A549 (cell line): ENCODE data around the gene STIM2. TPM values are rescaled to one million over a fixed set of nuclear protein-coding genes. Genes with fewer than 3 reads are reported as not detected.

ENCODE experiments used
- ATAC-seq, 2 experiments: fragments of 200-7000 bp in 1 of 2; fragments of >200 bp in 1 of 2; cut with Nextera tagmentation in 1 of 2; cut with Tn5 transposase in 1 of 2; 3 replicates each; pipeline versions ENCODE4 v1.8.0 to v1.9.1; 2018 to 2020; ENCODE audit warnings: mild to moderate bottlenecking in 1 of 2, moderate library complexity in 1 of 2
- CTCF ChIA-PET: fragments of 300-600 bp; sonication (Branson Sonifier 250); formaldehyde crosslinking; extraction: SDS; loops from one replicate; lab custom pipeline; 2021; ENCODE audit warnings: antibody characterized with exemption, inconsistent platforms; lab: Yijun Ruan, JAX
- POLR2A ChIA-PET: fragments of 350-600 bp; formaldehyde crosslinking; extraction: SDS; loops from one replicate; lab custom pipeline; 2021; ENCODE audit warnings: antibody characterized with exemption, inconsistent platforms; lab: Yijun Ruan, JAX
- DNase-seq, 2 experiments: peaks; one replicate each; pipeline versions ENCODE4 v3.0.0 to v3.0.0-alpha.2; 2011 to 2016; ENCODE audit warnings: low read depth in 1 of 2, low spot score in 1 of 2
- FAIRE-seq: peaks from 2 replicates; lab custom pipeline; 2011; peaks lifted over from hg19 to GRCh38; lab: Jason Lieb, UNC
- H3K27ac ChIP-seq, 2 experiments: fragments of >200 bp; sonication (Bioruptor Twin); formaldehyde crosslinking; 3 replicates each; pipeline ENCODE4 v1.5.1; 2016 to 2017
- H3K4me1 ChIP-seq: fragments of >200 bp; sonication (Bioruptor Twin); formaldehyde crosslinking; 3 replicates; pipeline ENCODE4 v1.6.1; 2016
- H3K4me2 ChIP-seq: fragments of >200 bp; sonication (Bioruptor Twin); formaldehyde crosslinking; 3 replicates; pipeline ENCODE4 v1.6.1; 2016
- H3K4me3 ChIP-seq: fragments of >200 bp; sonication (Bioruptor Twin); formaldehyde crosslinking; 3 replicates; pipeline ENCODE4 v1.5.1; 2016
- H3K9me3 ChIP-seq: fragments of >200 bp; sonication (Bioruptor Twin); formaldehyde crosslinking; 3 replicates; pipeline ENCODE4 v1.6.1; 2016
- CBX2 ChIP-seq: fragments of 200-600 bp; sonication (generic); IDR thresholded peaks from 2 replicates; pipeline ENCODE4 v1.6.1; 2016; ENCODE audit warnings: low read depth, mild to moderate bottlenecking, borderline replicate concordance
- CHD4 ChIP-seq: fragments of 200-600 bp; sonication (generic); IDR thresholded peaks from 2 replicates; pipeline ENCODE4 v1.6.1; 2016; ENCODE audit warnings: antibody characterized with exemption, mild to moderate bottlenecking, borderline replicate concordance
- EP300 ChIP-seq, 2 experiments: fragments of >200 bp; sonication (Bioruptor Twin); formaldehyde crosslinking; IDR thresholded peaks; 2 replicates in 1 of 2; 3 replicates in 1 of 2; pipeline ENCODE4 v1.6.1; 2016 to 2017
- FOSB ChIP-seq: fragments of 250-450 bp; sonication (Bioruptor Pico); IDR thresholded peaks from 2 replicates; pipeline ENCODE4 v1.5.0; 2020; ENCODE audit warnings: mild to moderate bottlenecking, moderate library complexity
- FOSL2 ChIP-seq, 2 experiments: fragments of 450-650 bp in 1 of 2; fragments of >200 bp in 1 of 2; sonication (Bioruptor Twin) in 1 of 2; formaldehyde crosslinking; IDR thresholded peaks; 2 replicates each; pipeline versions ENCODE4 v1.5.0 to v1.6.1; 2016 to 2020; ENCODE audit warnings: mild to moderate bottlenecking in 1 of 2, moderate library complexity in 1 of 2
- FOXS1 ChIP-seq: fragments of 250-450 bp; sonication (Bioruptor Pico); IDR thresholded peaks from 2 replicates; pipeline ENCODE4 v1.5.0; 2020; ENCODE audit warnings: mild to moderate bottlenecking, moderate library complexity
- HMGXB4 ChIP-seq: fragments of 250-450 bp; sonication (Bioruptor Pico); IDR thresholded peaks from 2 replicates; pipeline ENCODE4 v1.5.0; 2021; ENCODE audit warnings: mild to moderate bottlenecking, moderate library complexity, borderline replicate concordance
- HOXA7 ChIP-seq: fragments of 250-450 bp; sonication (Bioruptor Pico); IDR thresholded peaks from 2 replicates; pipeline ENCODE4 v1.5.0; 2020; ENCODE audit warnings: mild to moderate bottlenecking, moderate library complexity
- HOXB13 ChIP-seq: fragments of 250-450 bp; sonication (Bioruptor Pico); IDR thresholded peaks from 2 replicates; pipeline ENCODE4 v1.5.0; 2020; ENCODE audit warnings: low read depth, mild to moderate bottlenecking, moderate library complexity
- HOXB5 ChIP-seq: fragments of 250-450 bp; sonication (Bioruptor Pico); IDR thresholded peaks from 2 replicates; pipeline ENCODE4 v1.5.0; 2020; ENCODE audit warnings: mild to moderate bottlenecking, moderate library complexity
- KDM1A ChIP-seq: fragments of 200-600 bp; sonication (generic); IDR thresholded peaks from 2 replicates; pipeline ENCODE4 v1.6.1; 2016; ENCODE audit warnings: low read depth, mild to moderate bottlenecking
- KDM5A ChIP-seq: fragments of 200-600 bp; sonication (generic); IDR thresholded peaks from 2 replicates; pipeline ENCODE4 v1.6.1; 2016; ENCODE audit warnings: antibody characterized with exemption, mild to moderate bottlenecking
- MAX ChIP-seq: IDR thresholded peaks from 2 replicates; pipeline ENCODE4 v1.6.1; 2012
- MAZ ChIP-seq: fragments of 150-350 bp; IDR thresholded peaks from 2 replicates; pipeline ENCODE4 v1.6.1; 2014; ENCODE audit warnings: antibody characterized with exemption, low read depth, low read length, borderline replicate concordance
- NFE2L2 ChIP-seq: fragments of 150-350 bp; conservative IDR thresholded peaks from 2 replicates; pipeline ENCODE4 v1.6.1; 2014; ENCODE audit warnings: low read length
- POLR2AphosphoS2 ChIP-seq: conservative IDR thresholded peaks from 2 replicates; pipeline ENCODE4 v1.6.1; 2012; ENCODE audit warnings: low read length, improper control_type of control experiment, inconsistent platforms
- RARB ChIP-seq: fragments of 250-450 bp; sonication (Bioruptor Pico); IDR thresholded peaks from 2 replicates; pipeline ENCODE4 v1.8.0; 2021; ENCODE audit warnings: mild to moderate bottlenecking, moderate library complexity
- SREBF2 ChIP-seq: fragments of 450-650 bp; IDR thresholded peaks from 2 replicates; pipeline ENCODE4 v1.6.1; 2014; ENCODE audit warnings: mild to moderate bottlenecking, moderate library complexity
- ZFP36 ChIP-seq: fragments of 450-650 bp; IDR thresholded peaks from 2 replicates; pipeline ENCODE4 v1.6.1; 2014; ENCODE audit warnings: borderline replicate concordance; ENCODE audit not compliant: partially characterized antibody
- WGBS: methylation state at CpG from one replicate; pipeline ENCODE4 v1.1.6; 2017; ENCODE audit errors: missing lambda C conversion rate; 5-methylcytosine and 5-hydroxymethylcytosine counted together
- polyA plus RNA-seq, 4 experiments: library from polyadenylated mRNA; depleted of rRNA in 3 of 4; stranded (reverse); fragments of >200 nt; fragmentation: RNase III in 1 of 4; extraction: RNeasy Plus Mini Kit Qiagen cat#74134 plus additional on column Dnase treatment in 1 of 4; gene quantifications; 2 replicates in 3 of 4; 3 replicates in 1 of 4; pipeline ENCODE4 v1.2.3, GENCODE V29; 2011 to 2017
- TF ChIP-seq, protein P1 (sequence below): fragments of 450-650 bp; IDR thresholded peaks from 2 replicates; pipeline ENCODE4 v1.6.1; 2014; ENCODE audit warnings: antibody characterized with exemption
- TF ChIP-seq, protein P2 (sequence below): fragments of >200 bp; sonication (Bioruptor Twin); formaldehyde crosslinking; IDR thresholded peaks from 2 replicates; pipeline ENCODE4 v1.6.1; 2016
- TF ChIP-seq, protein P3 (sequence below): fragments of >200 bp; sonication (Bioruptor Twin); formaldehyde crosslinking; IDR thresholded peaks from 3 replicates; pipeline ENCODE4 v1.5.1; 2016
- TF ChIP-seq, protein P4 (sequence below): fragments of >200 bp; sonication (Bioruptor Twin); formaldehyde crosslinking; IDR thresholded peaks from 3 replicates; pipeline ENCODE4 v1.6.1; 2016

STIM2 gene
- polyA plus RNA-seq, 2 of the 4 experiments (the other 2 are of a cell fraction): 13.6 to 20.6 TPM

GRCh38 chr4:26937567-26937966 is 76.9 kb downstream of the STIM2 start (continued):
- TF ChIP-seq HMGXB4 (CRISPR knock-in tag) (no peak), FOSL2 (IDR thresholded peaks at IDR 0.05) (no peak), FOSL2 (CRISPR knock-in tag; IDR thresholded peaks at IDR 0.05) (no peak)
- TF ChIP-seq, protein P1, sequence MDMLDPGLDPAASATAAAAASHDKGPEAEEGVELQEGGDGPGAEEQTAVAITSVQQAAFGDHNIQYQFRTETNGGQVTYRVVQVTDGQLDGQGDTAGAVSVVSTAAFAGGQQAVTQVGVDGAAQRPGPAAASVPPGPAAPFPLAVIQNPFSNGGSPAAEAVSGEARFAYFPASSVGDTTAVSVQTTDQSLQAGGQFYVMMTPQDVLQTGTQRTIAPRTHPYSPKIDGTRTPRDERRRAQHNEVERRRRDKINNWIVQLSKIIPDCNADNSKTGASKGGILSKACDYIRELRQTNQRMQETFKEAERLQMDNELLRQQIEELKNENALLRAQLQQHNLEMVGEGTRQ: no peak

DNA sequence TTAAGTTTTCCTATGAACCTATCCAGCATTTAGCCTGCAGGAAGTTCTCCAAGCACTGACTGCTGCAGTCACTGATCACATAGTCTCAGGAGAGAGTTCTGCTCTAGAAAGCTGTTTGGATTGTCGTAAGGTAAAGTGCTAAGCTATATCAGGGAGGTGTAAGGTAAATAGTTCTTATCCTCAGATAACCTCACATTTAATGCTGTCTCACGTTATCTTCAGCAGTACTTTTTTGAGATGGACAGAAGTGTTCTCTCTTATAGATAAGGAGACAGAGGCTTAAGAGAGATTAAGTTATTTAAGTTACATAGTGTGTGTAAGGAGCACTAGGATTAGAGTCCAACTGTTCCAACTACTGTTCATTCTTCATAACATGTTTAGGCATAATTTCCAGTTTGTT is 77.9 kb downstream of the STIM2 start:
- no peak for FAIRE-seq
- CTCF ChIA-PET: no interaction called here
- no peak for ATAC-seq

GRCh38 chr4:26941951-26942350 is 81.3 kb downstream of the STIM2 start:
- Histone ChIP-seq H3K4me3 (no peak overlapping the region), H3K27ac (no peak overlapping the region), H3K9me3 (no peaks in the 10 kb centered on the region), H3K4me1 (no peaks in the 10 kb centered on the region), H3K4me2 (no peak overlapping the region)
- FAIRE-seq: no peak
- 90% methylated on average over 1 of the region's 1 CpG for WGBS
- DNase-seq: no peak
- no peak for ATAC-seq
- CTCF ChIA-PET: no interaction called here
- TF ChIP-seq MAX: no peak
- TF ChIP-seq SREBF2: no peak
- no peak for TF ChIP-seq HOXA7 (CRISPR knock-in tag)
- no peak for TF ChIP-seq ZFP36
- no peak for TF ChIP-seq EP300 (IDR thresholded peaks at IDR 0.05)
- TF ChIP-seq, protein P2, sequence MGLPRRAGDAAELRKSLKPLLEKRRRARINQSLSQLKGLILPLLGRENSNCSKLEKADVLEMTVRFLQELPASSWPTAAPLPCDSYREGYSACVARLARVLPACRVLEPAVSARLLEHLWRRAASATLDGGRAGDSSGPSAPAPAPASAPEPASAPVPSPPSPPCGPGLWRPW: no peak
- POLR2A ChIA-PET: no interaction called here

More for the DNA sequence above, 77.9 kb downstream of the STIM2 start:
- Histone ChIP-seq H3K4me1 (0 out of 3 replicates have a peak, but pooled peaks cover 4% of the 10 kb centered on the region), H3K4me2 (no peak overlapping the region), H3K9me3 (no peaks in the 10 kb centered on the region), H3K4me3 (no peak overlapping the region), H3K27ac (no peak overlapping the region)
- POLR2A ChIA-PET: no interaction called here
- TF ChIP-seq, protein P2: no peak
- TF ChIP-seq MAZ: no peak
- no peak for TF ChIP-seq NFE2L2
- TF ChIP-seq FOXS1 (CRISPR knock-in tag): no peak
- TF ChIP-seq HOXB5 (CRISPR knock-in tag): no peak
- TF ChIP-seq CBX2: no peak
- TF ChIP-seq, protein P3, sequence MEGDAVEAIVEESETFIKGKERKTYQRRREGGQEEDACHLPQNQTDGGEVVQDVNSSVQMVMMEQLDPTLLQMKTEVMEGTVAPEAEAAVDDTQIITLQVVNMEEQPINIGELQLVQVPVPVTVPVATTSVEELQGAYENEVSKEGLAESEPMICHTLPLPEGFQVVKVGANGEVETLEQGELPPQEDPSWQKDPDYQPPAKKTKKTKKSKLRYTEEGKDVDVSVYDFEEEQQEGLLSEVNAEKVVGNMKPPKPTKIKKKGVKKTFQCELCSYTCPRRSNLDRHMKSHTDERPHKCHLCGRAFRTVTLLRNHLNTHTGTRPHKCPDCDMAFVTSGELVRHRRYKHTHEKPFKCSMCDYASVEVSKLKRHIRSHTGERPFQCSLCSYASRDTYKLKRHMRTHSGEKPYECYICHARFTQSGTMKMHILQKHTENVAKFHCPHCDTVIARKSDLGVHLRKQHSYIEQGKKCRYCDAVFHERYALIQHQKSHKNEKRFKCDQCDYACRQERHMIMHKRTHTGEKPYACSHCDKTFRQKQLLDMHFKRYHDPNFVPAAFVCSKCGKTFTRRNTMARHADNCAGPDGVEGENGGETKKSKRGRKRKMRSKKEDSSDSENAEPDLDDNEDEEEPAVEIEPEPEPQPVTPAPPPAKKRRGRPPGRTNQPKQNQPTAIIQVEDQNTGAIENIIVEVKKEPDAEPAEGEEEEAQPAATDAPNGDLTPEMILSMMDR: no peak
- TF ChIP-seq POLR2AphosphoS2: no peak
- TF ChIP-seq CHD4: no peak
- no peak for TF ChIP-seq HOXB13
- TF ChIP-seq EP300 (IDR thresholded peaks at IDR 0.05): no peak
- TF ChIP-seq, protein P4, sequence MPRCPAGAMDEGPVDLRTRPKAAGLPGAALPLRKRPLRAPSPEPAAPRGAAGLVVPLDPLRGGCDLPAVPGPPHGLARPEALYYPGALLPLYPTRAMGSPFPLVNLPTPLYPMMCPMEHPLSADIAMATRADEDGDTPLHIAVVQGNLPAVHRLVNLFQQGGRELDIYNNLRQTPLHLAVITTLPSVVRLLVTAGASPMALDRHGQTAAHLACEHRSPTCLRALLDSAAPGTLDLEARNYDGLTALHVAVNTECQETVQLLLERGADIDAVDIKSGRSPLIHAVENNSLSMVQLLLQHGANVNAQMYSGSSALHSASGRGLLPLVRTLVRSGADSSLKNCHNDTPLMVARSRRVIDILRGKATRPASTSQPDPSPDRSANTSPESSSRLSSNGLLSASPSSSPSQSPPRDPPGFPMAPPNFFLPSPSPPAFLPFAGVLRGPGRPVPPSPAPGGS: no peak
- no peak for TF ChIP-seq KDM5A
- no peak for TF ChIP-seq FOSB (CRISPR knock-in tag)
- no peak for TF ChIP-seq RARB (CRISPR knock-in tag)
- TF ChIP-seq KDM1A: no peak
- 79% methylated on average over 2 of the region's 2 CpGs for WGBS
- no peak for DNase-seq
